H9 (cell line): Measurements from ENCODE around the gene NRP1. TPM values are rescaled to one million over a fixed set of nuclear protein-coding genes. Genes with fewer than 3 reads are reported as not detected.

ENCODE experiments used
- DNase-seq: peaks from one replicate; pipeline ENCODE4 v3.0.0-alpha.2; 2017
- H2AFZ ChIP-seq: one replicate; pipeline ENCODE4 v1.6.1; 2013; ENCODE audit warnings: mild to moderate bottlenecking, low read length, control low read depth, moderate library complexity
- H2AK5ac ChIP-seq: 2 replicates; pipeline ENCODE4 v1.6.1; 2013; ENCODE audit warnings: low read length, control low read depth, mixed read lengths; ENCODE audit not compliant: insufficient read length
- H2BK120ac ChIP-seq: one replicate; pipeline ENCODE4 v1.6.1; 2013; ENCODE audit warnings: low read depth, mild to moderate bottlenecking, low read length, control low read depth, inconsistent platforms; ENCODE audit not compliant: poor library complexity, severe bottlenecking
- H2BK12ac ChIP-seq: 2 replicates; pipeline ENCODE4 v1.6.1; 2013; ENCODE audit warnings: low read length, control low read depth, mixed read lengths, low read depth; ENCODE audit not compliant: insufficient read length
- H2BK15ac ChIP-seq: 2 replicates; pipeline ENCODE4 v1.6.1; 2013; ENCODE audit warnings: low read depth, low read length, control low read depth
- H2BK20ac ChIP-seq: one replicate; pipeline ENCODE4 v1.6.1; 2013; ENCODE audit warnings: low read depth, mild to moderate bottlenecking, low read length, control low read depth, inconsistent platforms; ENCODE audit not compliant: poor library complexity, severe bottlenecking
- H2BK5ac ChIP-seq: 2 replicates; pipeline ENCODE4 v1.6.1; 2013; ENCODE audit warnings: low read length, control low read depth, mixed read lengths; ENCODE audit not compliant: insufficient read length
- H3K14ac ChIP-seq: 2 replicates; pipeline ENCODE4 v1.6.1; 2013; ENCODE audit warnings: low read length, control low read depth; ENCODE audit not compliant: insufficient read depth
- H3K18ac ChIP-seq: 2 replicates; pipeline ENCODE4 v1.6.1; 2013; ENCODE audit warnings: low read depth, mild to moderate bottlenecking, mixed read lengths, low read length, control low read depth; ENCODE audit not compliant: insufficient read length
- H3K23ac ChIP-seq: 2 replicates; pipeline ENCODE4 v1.6.1; 2013; ENCODE audit warnings: low read length, control low read depth, mixed read lengths, low read depth; ENCODE audit not compliant: insufficient read length
- H3K23me2 ChIP-seq: 2 replicates; pipeline ENCODE4 v1.6.1; 2013; ENCODE audit warnings: low read depth, mild to moderate bottlenecking, mixed read lengths, low read length, control low read depth; ENCODE audit not compliant: insufficient read length, poor library complexity, severe bottlenecking
- H3K27ac ChIP-seq: 2 replicates; pipeline ENCODE4 v1.5.1; 2013; ENCODE audit warnings: low read length, control low read depth, mixed read lengths, low read depth; ENCODE audit not compliant: insufficient read length
- H3K27me3 ChIP-seq: 2 replicates; pipeline ENCODE4 v1.6.1; 2013; ENCODE audit warnings: low read length, control low read depth, inconsistent platforms; ENCODE audit not compliant: insufficient read depth
- H3K4ac ChIP-seq: 2 replicates; pipeline ENCODE4 v1.6.1; 2013; ENCODE audit warnings: low read depth, mild to moderate bottlenecking, control low read depth, inconsistent platforms, low read length, moderate library complexity
- H3K4me1 ChIP-seq: 2 replicates; pipeline ENCODE4 v1.6.1; 2013; ENCODE audit warnings: low read length, control low read depth, inconsistent platforms; ENCODE audit not compliant: insufficient read depth
- H3K4me2 ChIP-seq: 2 replicates; pipeline ENCODE4 v1.6.1; 2013; ENCODE audit warnings: low read length, control low read depth, mixed read lengths; ENCODE audit not compliant: insufficient read length, insufficient read depth
- H3K56ac ChIP-seq: 2 replicates; pipeline ENCODE4 v1.6.1; 2013; ENCODE audit warnings: low read depth, mild to moderate bottlenecking, mixed read lengths, low read length, control low read depth; ENCODE audit not compliant: insufficient read length
- H3K79me1 ChIP-seq: 2 replicates; pipeline ENCODE4 v1.6.1; 2013; ENCODE audit warnings: low read depth, mild to moderate bottlenecking, moderate library complexity, low read length, control low read depth, inconsistent platforms; ENCODE audit not compliant: insufficient read depth, poor library complexity, severe bottlenecking
- H3K79me2 ChIP-seq: 2 replicates; pipeline ENCODE4 v1.6.1; 2013; ENCODE audit warnings: low read length, control low read depth, inconsistent platforms; ENCODE audit not compliant: insufficient read depth
- H3K9ac ChIP-seq: 2 replicates; pipeline ENCODE4 v1.6.1; 2013; ENCODE audit warnings: low read length, control low read depth, mixed read lengths; ENCODE audit not compliant: insufficient read length; ENCODE audit errors: extremely low read depth
- H3K9me3 ChIP-seq: one replicate; pipeline ENCODE4 v1.6.1; 2013; ENCODE audit warnings: low read depth, low read length, inconsistent platforms; ENCODE audit not compliant: control insufficient read depth
- H3T11ph ChIP-seq: one replicate; pipeline ENCODE4 v1.6.1; 2013; ENCODE audit warnings: mild to moderate bottlenecking, low read length, control low read depth, inconsistent platforms
- H4K20me1 ChIP-seq: one replicate; pipeline ENCODE4 v1.6.1; 2013; ENCODE audit not compliant: control insufficient read depth, insufficient read length, insufficient read depth
- H4K5ac ChIP-seq: 2 replicates; pipeline ENCODE4 v1.6.1; 2013; ENCODE audit warnings: low read depth, mild to moderate bottlenecking, mixed read lengths, low read length, control low read depth; ENCODE audit not compliant: insufficient read length
- H4K8ac ChIP-seq: replicated peaks from 2 replicates; pipeline ENCODE4 v1.6.1; 2013; ENCODE audit warnings: low read length, control low read depth, mixed read lengths, low read depth; ENCODE audit not compliant: insufficient read length
- H4K91ac ChIP-seq: 2 replicates; pipeline ENCODE4 v1.6.1; 2013; ENCODE audit warnings: low read depth, mild to moderate bottlenecking, moderate library complexity, mixed read lengths, low read length, control low read depth; ENCODE audit not compliant: insufficient read length
- H3K27ac Mint-ChIP-seq, 3 experiments: 2 replicates in 2 of 3; 3 replicates in 1 of 3; pipeline ENCODE4 v1.8.0; 2020 to 2021; ENCODE audit warnings: mixed read lengths in 3 of 3, mild to moderate bottlenecking in 1 of 3, moderate library complexity in 1 of 3
- H3K27me3 Mint-ChIP-seq: 2 replicates; pipeline ENCODE4 v1.8.0; 2021; ENCODE audit warnings: low read depth, mild to moderate bottlenecking, moderate library complexity, mixed read lengths
- H3K36me3 Mint-ChIP-seq, 3 experiments: 2 replicates in 2 of 3; 3 replicates in 1 of 3; pipeline ENCODE4 v1.8.0; 2020 to 2021; ENCODE audit warnings: low read depth in 3 of 3, mixed read lengths in 3 of 3; ENCODE audit not compliant: insufficient read depth in 1 of 3
- H3K4me1 Mint-ChIP-seq, 2 experiments: 2 replicates each; pipeline ENCODE4 v1.8.0; 2020; ENCODE audit warnings: mixed read lengths in 2 of 2
- H3K4me3 Mint-ChIP-seq, 2 experiments: 2 replicates in 1 of 2; 3 replicates in 1 of 2; pipeline ENCODE4 v1.8.0; 2020 to 2021; ENCODE audit warnings: mild to moderate bottlenecking in 2 of 2, mixed read lengths in 2 of 2, moderate library complexity in 1 of 2
- H3K9me3 Mint-ChIP-seq, 2 experiments: 2 replicates in 1 of 2; 3 replicates in 1 of 2; pipeline ENCODE4 v1.8.0; 2020; ENCODE audit warnings: mild to moderate bottlenecking in 2 of 2, mixed read lengths in 2 of 2, moderate library complexity in 1 of 2
- WGBS: extraction: QIAGEN DNeasy Blood & Tissue Kit; methylation state at CpG from one replicate; pipeline ENCODE4 v1.1.7; 2013; ENCODE audit warnings: missing lambda C conversion rate, low lambda C conversion rate, mixed read lengths; ENCODE audit not compliant: insufficient read length; ENCODE audit errors: extremely low coverage; 5-methylcytosine and 5-hydroxymethylcytosine counted together
- total RNA-seq: library from RNA; stranded (reverse); gene quantifications from 2 replicates; pipeline ENCODE4 v1.2.1, GENCODE V29; 2021
- TF ChIP-seq, protein P1 (sequence below): fragments of 200-600 bp; sonication (generic); conservative IDR thresholded peaks from 3 replicates; pipeline ENCODE4 v1.8.0; 2021; ENCODE audit warnings: antibody characterized with exemption, mild to moderate bottlenecking

The NRP1 gene
- total RNA-seq, 1 experiment from 2014 or later = 4.6 TPM

DNA sequence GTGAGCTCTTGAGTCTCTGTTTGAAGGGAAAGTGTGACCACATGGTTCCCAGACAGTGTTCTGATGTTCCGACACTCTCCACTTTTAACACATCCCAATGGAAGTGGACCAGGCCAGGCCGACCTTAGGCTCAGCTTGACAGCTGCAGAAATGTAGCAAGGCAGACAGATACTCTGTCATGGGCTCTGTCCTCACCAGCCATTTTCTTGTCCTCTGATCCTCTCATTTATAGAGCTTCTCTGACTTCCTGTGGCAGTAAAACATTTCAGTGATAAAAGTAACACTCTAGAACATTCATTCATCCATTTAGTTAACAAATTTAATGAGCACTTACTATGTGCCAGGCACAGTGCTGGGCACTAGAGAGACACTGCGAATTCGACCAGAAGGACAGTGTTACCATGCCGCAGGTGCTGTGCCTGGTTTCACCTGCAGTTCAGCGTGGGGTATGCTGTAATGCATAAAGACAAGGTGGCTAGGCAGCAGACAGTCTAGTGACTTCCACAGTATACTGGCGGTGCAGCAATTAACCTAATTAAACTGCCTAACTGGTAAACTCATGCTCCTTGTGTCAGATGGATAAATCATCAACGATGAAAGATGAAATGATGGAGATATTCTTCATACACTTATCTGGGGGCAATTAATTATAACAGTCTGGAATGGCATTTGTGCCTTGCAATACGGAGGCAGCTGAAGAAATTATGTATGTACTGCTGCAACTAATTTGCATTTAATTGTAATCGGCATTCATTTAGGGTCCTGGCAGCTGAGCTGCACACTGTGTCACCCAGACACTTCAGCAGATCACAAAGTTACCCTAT, 188.1 kb downstream of the NRP1 start:
- Mint-ChIP-seq H3K36me3 (peaks cover 1 to 5% (median 3%) of the 10 kb centered on the region in 3 experiments; a peak in 6 of 7 replicates), H3K9me3 (peaks cover 4 to 12% of the 10 kb centered on the region in 2 experiments; a peak in 3 of 5 replicates), H3K4me1 (peaks cover 0 to 5% of the 10 kb centered on the region in 2 experiments; a peak in 1 of 4 replicates), H3K27me3 (no peaks in the 10 kb centered on the region; the same call in 1 of the 2 replicates), H3K4me3 (no peak overlapping the region), H3K27ac (no peak overlapping the region)
- H3K14ac ChIP-seq = no peak overlapping the region
- H3T11ph ChIP-seq = no peak overlapping the region
- H4K91ac ChIP-seq = no peak overlapping the region
- no peak overlapping the region for H4K5ac ChIP-seq
- no peak overlapping the region for H3K4ac ChIP-seq
- no peak overlapping the region for H3K18ac ChIP-seq
- H2AFZ ChIP-seq = no peak overlapping the region
- H2AK5ac ChIP-seq = no peak overlapping the region
- no peak overlapping the region for H3K56ac ChIP-seq
- no peak overlapping the region for H3K27ac ChIP-seq
- no peak for DNase-seq
- no peaks in the 10 kb centered on the region for H3K9me3 ChIP-seq
- H4K20me1 ChIP-seq = no peaks in the 10 kb centered on the region
- H3K9ac ChIP-seq = no peak overlapping the region
- H2BK20ac ChIP-seq = no peak overlapping the region
- no peak overlapping the region for H2BK12ac ChIP-seq
- no peak overlapping the region for H3K23ac ChIP-seq
- no peak overlapping the region for H3K4me2 ChIP-seq
- no peaks in the 10 kb centered on the region for H3K79me1 ChIP-seq
- H3K27me3 ChIP-seq = no peaks in the 10 kb centered on the region
- no peak overlapping the region for H2BK120ac ChIP-seq
- H3K79me2 ChIP-seq = no peaks in the 10 kb centered on the region
- WGBS = no CpG with 5 or more reads among the region's 10 CpGs
- H3K4me1 ChIP-seq = no peaks in the 10 kb centered on the region
- H3K23me2 ChIP-seq = no peaks in the 10 kb centered on the region
- TF ChIP-seq, protein P1, sequence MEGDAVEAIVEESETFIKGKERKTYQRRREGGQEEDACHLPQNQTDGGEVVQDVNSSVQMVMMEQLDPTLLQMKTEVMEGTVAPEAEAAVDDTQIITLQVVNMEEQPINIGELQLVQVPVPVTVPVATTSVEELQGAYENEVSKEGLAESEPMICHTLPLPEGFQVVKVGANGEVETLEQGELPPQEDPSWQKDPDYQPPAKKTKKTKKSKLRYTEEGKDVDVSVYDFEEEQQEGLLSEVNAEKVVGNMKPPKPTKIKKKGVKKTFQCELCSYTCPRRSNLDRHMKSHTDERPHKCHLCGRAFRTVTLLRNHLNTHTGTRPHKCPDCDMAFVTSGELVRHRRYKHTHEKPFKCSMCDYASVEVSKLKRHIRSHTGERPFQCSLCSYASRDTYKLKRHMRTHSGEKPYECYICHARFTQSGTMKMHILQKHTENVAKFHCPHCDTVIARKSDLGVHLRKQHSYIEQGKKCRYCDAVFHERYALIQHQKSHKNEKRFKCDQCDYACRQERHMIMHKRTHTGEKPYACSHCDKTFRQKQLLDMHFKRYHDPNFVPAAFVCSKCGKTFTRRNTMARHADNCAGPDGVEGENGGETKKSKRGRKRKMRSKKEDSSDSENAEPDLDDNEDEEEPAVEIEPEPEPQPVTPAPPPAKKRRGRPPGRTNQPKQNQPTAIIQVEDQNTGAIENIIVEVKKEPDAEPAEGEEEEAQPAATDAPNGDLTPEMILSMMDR = no peak
- H2BK15ac ChIP-seq = no peak overlapping the region
- H4K8ac ChIP-seq = no peak overlapping the region
- no peak overlapping the region for H2BK5ac ChIP-seq
